ENCODE measurements around the gene CCDC134. TPM values are rescaled to one million over a fixed set of nuclear protein-coding genes. Genes with fewer than 3 reads are reported as not detected.

Gene CCDC134
- total RNA-seq, 4 donors from 2014 or later, result 10.1 to 22.0 (median 15.2) TPM

GRCh38 chr22:41772645-41773044 lies 27.8 kb upstream of the CCDC134 start:
- Histone ChIP-seq H3K4me1 (no peaks in the 10 kb centered on the region), H3K27me3 (no peaks in the 10 kb centered on the region), H3K9me3 (no peaks in the 10 kb centered on the region), H3K36me3 (no peaks in the 10 kb centered on the region), H3K27ac (no peak overlapping the region), H3K4me3 (no peak overlapping the region)
- no peak for TF ChIP-seq EP300 (IDR thresholded peaks at IDR 0.05)
- DNase-seq (ENCODE audit: low spot score in 2 of 2), result no peak

GRCh38 chr22:41775338-41775737 lies 25.1 kb upstream of the CCDC134 start:
- WGBS, result 85% methylated on average over 5 of the region's 5 CpGs
- H3K4me1 ChIP-seq, result no peaks in the 10 kb centered on the region

DNA sequence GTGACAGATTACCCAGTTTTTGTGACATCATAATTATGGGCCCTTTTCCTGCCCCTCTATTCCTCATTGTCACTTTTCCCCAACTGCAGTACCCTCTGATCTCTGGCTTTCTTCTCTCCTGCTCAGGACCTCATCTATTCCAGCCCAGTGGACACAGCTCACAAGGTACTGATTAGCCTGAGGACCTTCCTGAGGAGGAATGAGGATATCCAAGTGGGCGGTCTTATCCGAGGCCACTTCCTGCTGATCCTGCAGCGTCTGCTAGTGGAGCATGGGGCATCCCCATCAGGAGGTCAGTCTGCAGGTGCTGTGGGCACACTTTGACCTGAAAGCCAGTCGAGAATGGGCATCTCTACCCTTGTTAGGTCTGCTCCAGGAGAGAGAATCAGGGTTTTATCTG lies 24.5 kb upstream of the CCDC134 start:
- DNase-seq (ENCODE audit: low spot score in 2 of 2), result no peak
- Histone ChIP-seq H3K9me3 (no peaks in the 10 kb centered on the region), H3K4me3 (no peak overlapping the region), H3K27ac (no peak overlapping the region), H3K4me1 (peaks cover 4% of the 10 kb centered on the region), H3K36me3 (no peaks in the 10 kb centered on the region), H3K27me3 (no peaks in the 10 kb centered on the region)
- 71% methylated on average over 4 of the region's 4 CpGs for WGBS
- TF ChIP-seq POLR2A (IDR thresholded peaks at IDR 0.05) (no peak), EP300 (IDR thresholded peaks at IDR 0.05) (no peak), CTCF (IDR thresholded peaks at IDR 0.05) (no peak), POLR2AphosphoS5 (IDR thresholded peaks at IDR 0.05) (no peak)

More at GRCh38 chr22:41775338-41775737, 25.1 kb upstream of the CCDC134 start:
- Histone ChIP-seq H3K9me3 (no peaks in the 10 kb centered on the region), H3K4me3 (no peak overlapping the region), H3K27ac (no peak overlapping the region), H3K36me3 (no peaks in the 10 kb centered on the region), H3K27me3 (no peaks in the 10 kb centered on the region)
- TF ChIP-seq CTCF (IDR thresholded peaks at IDR 0.05) (no peak), POLR2A (IDR thresholded peaks at IDR 0.05) (no peak), EP300 (IDR thresholded peaks at IDR 0.05) (no peak), POLR2AphosphoS5 (IDR thresholded peaks at IDR 0.05) (no peak)
- DNase-seq (ENCODE audit: low spot score in 2 of 2), result no peak

- no peak for DNase-seq (ENCODE audit: low spot score in 2 of 2)
- no peak for TF ChIP-seq POLR2AphosphoS5 (IDR thresholded peaks at IDR 0.05)
- TF ChIP-seq CTCF (IDR thresholded peaks at IDR 0.05), result no peak
- TF ChIP-seq POLR2A (IDR thresholded peaks at IDR 0.05), result no peak
- TF ChIP-seq EP300 (IDR thresholded peaks at IDR 0.05), result no peak
- Histone ChIP-seq H3K4me1 (peaks cover 4% of the 10 kb centered on the region), H3K9me3 (no peaks in the 10 kb centered on the region), H3K4me3 (no peak overlapping the region), H3K27me3 (no peaks in the 10 kb centered on the region), H3K27ac (no peak overlapping the region), H3K36me3 (no peaks in the 10 kb centered on the region)
- WGBS, result 75% methylated on average over 3 of the region's 3 CpGs
Measured at GRCh38 chr22:41776381-41776780, 24.1 kb upstream of the CCDC134 start.

GRCh38 chr22:41777749-41778425 lies 22.6 kb upstream of the CCDC134 start:
- no peak for DNase-seq (ENCODE audit: low spot score in 2 of 2)
- H3K27ac ChIP-seq, result no peak overlapping the region
- H3K36me3 ChIP-seq, result no peaks in the 10 kb centered on the region
- no peaks in the 10 kb centered on the region for H3K9me3 ChIP-seq
- H3K4me3 ChIP-seq, result no peak overlapping the region
- TF ChIP-seq CTCF (IDR thresholded peaks at IDR 0.05) (no peak), EP300 (IDR thresholded peaks at IDR 0.05) (no peak), POLR2AphosphoS5 (IDR thresholded peaks at IDR 0.05) (no peak), POLR2A (IDR thresholded peaks at IDR 0.05) (no peak)
- peaks cover 7% of the 10 kb centered on the region for H3K4me1 ChIP-seq
- 79% methylated on average over 2 of the region's 2 CpGs for WGBS
- H3K27me3 ChIP-seq, result no peaks in the 10 kb centered on the region

All from suprapubic skin (tissue), 4 donors.